HG03196 (cell line): ENCODE measurements around the gene ADAM22.

Source experiments
- ATAC-seq: cut with Tn5 transposase; IDR thresholded peaks from one replicate; pipeline ENCODE4 v1.9.1; 2021; ENCODE audit not compliant: unreplicated experiment

The ADAM22 gene

GRCh38 chr7:87960239-87960638, 26.2 kb downstream of the ADAM22 start:
- no peak for ATAC-seq

DNA sequence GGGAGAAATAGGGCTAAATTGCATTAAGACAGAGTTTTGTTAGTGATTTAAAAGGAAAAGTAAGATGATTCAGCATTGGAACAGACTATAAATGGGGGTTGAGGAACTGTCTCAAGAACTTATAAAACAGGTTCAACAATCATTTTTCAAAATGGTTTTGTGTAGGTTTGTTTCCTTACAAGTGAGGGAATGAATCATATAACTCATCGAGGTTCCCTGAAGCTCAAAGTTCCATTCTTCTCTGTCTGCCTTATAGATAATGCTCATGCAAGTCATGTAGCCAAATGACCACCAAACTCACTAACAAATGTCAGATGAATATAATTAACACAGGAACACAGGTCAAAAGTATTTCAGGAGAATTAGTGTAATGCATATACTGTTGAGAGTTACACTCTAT, 27.7 kb downstream of the ADAM22 start:
- ATAC-seq, result no peak

DNA sequence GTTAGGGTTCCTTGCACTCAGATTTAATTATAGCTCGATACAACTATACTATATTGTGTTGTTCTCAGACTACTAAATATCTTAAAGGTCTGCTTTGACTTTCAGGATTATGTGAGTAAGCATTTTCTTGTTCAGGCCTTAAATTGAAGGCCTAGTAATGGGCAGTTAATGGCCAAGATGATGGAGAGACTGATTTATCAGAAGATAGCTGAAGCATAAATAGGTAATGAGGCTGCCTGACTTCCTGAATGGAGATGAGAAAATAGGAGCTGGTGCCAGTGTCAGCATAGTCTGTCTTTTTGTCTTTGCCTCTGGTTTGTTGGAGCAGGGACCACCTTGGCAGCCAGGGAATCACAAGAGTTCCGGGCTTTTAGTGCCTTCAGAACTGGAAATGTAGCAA, 32.2 kb downstream of the ADAM22 start:
- no peak for ATAC-seq

GRCh38 chr7:87968021-87968420, 34.0 kb downstream of the ADAM22 start:
- ATAC-seq, result no peak

DNA sequence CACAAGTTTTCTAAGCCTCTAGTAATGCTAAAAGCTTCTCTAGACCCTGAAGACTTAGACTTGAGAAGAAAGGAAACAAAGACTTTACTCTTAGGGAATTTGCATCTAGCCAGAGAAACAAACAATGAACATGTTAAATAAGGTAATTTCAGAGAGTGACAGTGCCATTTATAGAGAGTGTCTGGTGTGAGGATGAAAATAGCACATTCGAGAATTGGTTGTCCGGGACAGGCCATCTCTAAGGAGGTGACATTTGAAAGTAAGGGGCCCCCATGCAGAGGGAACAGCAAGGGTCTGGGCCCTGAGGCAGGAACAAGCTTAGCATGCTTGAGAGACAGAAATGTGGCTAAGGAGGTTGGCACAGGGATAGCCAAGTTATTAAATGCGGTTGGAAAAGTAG, 48.1 kb downstream of the ADAM22 start:
- ATAC-seq, result no peak

- no peak for ATAC-seq
These were observed 50.0 kb downstream of the ADAM22 start for GRCh38 chr7:87984088-87984487.

GRCh38 chr7:87993269-87993668, 59.2 kb downstream of the ADAM22 start:
- no peak for ATAC-seq

DNA sequence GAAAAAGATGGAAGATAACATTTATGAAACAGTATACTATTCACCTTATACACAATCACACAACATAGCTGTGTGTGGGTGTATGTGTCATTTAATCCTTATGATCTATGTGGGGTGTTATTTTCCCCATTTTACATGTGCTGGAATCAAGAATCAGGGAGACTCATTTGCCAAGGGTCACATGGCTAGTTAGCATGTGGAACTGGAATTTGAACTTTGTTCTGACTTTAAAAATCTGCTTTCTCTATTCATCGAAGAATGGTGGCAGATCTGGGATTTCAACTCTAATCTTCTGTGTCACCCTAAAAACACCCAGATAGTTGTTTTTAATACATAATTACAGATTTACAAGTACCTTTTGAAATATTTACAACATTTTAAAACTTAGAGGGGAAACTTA, 65.2 kb downstream of the ADAM22 start:
- no peak for ATAC-seq

DNA sequence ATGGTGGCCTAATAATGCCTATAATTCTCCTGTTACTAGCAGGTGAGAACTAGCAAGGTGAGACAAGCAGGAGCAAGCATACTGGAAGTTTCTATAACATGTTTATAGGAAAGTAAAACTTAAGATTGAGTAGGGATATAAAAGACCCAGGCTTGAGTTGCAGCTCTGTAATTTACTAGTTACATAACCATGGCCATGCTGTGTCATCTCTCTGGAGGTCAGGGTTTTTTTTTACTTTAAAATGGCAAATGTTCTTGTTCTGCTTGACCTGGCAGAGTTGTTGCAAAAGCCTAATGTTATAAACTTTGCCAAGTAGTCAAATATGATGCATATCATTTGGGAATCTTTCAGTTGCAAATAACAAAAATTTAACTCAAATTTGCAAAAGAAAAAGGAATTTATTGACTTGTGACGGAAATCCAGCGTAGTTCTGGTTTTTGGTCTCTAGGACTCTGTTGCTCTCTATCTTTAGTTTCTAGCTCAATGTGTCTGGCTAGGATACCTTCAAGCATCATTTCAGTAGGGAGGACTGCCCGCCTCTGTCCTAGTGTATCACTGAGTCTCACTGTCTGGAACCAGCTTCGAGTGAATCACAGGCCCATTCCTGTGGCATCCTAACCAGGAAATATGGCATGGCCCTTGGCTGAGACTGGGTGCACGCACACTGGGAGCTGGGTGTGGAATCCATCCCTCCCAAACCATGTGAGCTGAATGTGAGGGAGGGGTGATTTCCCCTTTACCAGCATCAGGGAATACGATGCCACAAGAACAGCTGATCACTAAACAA, 67.9 kb downstream of the ADAM22 start:
- no peak for ATAC-seq

DNA sequence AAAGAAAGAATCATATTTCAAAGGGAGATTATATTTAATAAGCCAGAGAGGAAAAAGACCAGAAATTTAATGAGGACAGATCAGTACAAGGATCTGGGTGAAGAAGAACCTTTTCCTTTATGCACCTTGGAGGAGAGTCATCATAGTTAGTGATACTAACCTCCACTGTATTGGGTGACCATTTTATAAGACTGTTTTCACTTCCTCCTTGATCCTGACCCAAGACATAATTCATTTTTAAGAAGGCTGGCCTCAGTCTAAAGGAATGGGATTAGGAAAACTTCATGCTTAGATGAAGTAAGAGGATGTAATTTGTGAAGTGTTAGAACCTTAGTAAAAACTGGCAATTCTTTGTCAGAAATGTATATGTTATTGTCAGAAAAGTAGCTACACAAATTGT, 68.6 kb downstream of the ADAM22 start:
- ATAC-seq, result no peak

DNA sequence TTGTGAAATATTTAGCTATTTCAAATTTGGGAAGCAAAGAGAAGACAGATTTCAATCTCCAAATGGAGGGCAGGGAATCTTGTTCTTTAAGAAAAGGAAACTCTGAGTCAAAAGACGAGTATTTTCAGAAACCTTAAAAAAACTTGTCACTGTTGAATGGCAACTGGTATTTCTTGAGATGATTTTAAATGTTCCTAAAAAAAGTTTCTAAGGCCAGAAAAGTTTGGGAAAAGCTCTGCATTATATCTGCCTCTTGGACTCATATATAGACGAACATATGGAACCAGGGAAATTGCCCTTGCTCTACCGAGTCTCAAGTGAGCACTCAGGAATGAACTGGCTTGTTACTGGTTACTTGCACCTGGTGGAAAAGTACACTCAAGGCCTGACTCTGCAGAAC, 69.5 kb downstream of the ADAM22 start:
- no peak for ATAC-seq

GRCh38 chr7:88005191-88005590, 71.1 kb downstream of the ADAM22 start:
- ATAC-seq, result no peak

DNA sequence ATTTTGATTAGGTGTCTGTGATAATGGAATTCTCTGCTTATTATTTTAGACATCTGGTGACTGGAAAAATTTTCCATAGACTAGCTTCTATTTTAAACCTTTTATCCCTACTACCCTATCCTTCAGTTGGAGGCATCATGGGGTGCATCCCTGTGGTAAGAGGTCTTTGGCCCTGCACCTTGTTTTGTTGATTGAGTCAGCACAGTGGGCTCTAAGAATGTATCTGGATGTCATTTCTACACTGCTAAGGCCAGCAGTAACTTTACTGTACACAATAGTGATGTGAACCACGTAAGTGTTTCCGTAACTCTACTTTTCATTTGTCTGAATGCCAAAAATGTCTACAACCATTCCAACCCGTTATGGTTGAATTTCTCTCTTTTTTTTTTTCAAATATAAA, 75.6 kb downstream of the ADAM22 start:
- ATAC-seq, result no peak

DNA sequence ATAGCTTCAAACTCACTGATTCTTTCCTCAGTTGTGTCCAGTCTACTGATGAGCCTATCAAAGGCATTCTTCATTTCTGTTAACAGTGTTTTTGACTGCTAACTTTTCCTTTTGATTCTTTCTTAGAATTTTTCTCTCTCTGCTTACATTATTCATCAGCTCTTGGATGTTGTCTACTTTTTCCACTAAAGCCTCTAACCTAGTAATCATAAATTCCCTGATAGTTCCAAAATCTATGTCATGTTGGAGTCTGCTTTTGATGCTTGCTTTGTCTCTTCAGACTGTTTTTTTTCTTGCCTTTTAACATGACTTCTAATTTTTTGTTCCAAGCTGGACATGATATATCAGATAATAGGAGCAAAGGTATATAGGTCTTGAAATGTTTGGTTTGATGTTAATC, 78.0 kb downstream of the ADAM22 start:
- ATAC-seq, result no peak

- ATAC-seq, result no peak
These were observed 79.9 kb downstream of the ADAM22 start for GRCh38 chr7:88013981-88014380.

DNA sequence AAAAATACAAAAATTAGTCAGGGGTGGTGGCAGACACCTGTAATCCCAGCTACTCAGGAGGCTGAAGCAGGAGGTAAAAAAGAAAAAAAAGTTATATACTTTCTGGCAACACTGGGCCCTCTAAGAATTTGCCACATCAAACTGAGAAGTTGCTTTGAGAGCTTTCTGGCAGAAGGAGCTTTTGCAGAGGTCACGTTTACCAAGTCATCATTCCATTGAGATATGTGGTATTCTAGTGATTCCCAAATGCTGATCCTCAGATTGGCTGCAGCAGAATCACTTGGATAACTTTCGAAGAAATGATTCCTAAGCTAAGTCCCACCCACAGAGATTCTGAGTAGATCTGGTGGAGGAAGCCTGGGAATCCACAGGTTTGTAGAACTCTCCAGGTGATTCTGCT, 80.5 kb downstream of the ADAM22 start:
- ATAC-seq, result no peak

DNA sequence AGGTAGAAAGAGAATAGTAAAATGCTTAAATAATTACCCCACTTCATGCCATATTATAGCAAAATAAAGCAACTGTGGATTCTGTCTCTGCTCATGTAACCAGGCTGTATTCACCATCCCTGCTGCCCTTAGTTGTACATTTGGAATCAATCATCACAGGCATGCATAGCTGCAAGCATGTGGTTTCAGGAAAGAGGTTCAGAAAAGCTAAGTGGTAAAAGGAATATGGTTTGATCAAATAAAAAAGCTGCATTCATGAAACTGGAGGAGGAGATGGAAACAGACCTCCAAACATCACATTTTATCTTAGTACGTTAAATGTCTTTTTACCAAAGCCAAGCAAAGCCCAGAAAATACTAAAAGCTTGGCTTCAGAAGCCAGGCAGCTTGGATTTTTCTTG, 81.3 kb downstream of the ADAM22 start:
- no peak for ATAC-seq

GRCh38 chr7:88018501-88018900, 84.5 kb downstream of the ADAM22 start:
- ATAC-seq, result no peak

DNA sequence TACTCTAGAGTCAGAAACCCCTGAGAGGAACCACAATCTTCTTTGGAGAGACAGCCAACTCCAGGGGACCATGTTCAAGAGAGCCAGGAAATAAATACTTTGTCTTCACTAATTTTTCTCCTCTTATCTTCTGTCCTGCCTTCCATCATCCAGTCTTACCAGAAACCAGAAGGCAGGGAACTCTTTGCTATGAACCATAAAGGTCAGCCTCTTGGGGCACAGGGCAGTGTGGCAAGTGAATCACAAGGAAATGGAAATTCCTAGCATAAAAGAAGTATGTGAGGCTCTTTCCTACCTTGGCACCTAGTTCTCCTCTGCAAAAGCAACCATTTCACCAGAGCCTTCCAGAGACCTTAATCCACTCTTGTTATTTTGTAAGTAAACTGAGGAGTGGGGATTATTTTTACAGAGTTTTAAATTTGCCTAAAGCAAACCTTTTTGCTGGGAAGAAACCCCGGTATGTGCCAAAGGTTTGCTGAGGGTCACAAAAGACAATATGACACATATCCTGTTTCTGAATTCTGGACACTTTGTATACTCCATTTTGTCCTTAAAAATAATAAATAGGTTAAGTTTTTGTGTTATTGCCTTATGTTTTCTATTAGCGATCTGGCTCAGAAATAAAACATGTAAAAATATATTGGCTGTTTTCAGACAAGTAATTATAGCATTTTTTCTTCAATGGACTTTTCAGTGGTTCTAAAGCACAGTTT, 87.1 kb downstream of the ADAM22 start:
- ATAC-seq, result no peak

DNA sequence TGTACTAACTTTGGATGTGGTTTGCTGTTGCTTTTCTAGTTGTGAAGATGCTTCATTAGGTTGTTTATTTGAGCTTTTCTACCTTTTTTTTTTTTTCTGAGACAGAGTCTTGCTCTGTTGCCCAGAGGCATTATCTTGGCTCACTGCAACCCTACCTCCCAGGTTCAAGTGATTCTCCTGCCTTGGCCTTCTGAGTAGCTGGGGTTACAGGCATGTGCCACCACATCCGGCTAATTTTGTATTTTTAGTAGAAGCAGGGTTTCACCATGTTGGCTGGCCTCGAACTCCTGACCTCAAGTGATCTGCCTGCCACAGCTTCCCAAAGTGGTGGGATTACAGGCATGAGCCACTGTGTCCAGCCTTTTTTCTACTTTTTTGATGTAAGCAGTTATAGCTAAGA, 93.7 kb downstream of the ADAM22 start:
- ATAC-seq, result no peak

GRCh38 chr7:88034083-88034695, 100.1 kb downstream of the ADAM22 start:
- ATAC-seq, result no peak

DNA sequence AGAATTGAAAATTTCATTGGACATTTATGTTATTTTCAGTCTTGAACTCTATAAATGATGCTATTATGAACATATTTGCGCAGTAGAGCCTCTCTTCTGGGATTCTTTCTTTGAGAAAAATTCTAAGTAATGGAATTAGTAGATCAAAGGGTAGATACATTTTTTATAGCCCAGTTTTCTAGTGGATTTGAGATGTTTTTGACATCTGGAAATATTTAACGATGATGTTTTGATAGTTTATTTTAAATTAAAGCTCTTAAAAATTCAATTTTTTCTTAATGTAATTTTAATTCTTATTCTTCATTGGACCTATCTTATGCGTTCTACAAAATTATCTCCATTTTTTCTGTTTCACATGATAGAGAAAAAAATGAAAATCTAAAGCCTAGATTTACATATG, 103.0 kb downstream of the ADAM22 start:
- no peak for ATAC-seq
